ENCODE results near the gene NOP53. TPM values are rescaled to one million over a fixed set of nuclear protein-coding genes. Genes with fewer than 3 reads are reported as not detected.
"Not testable (repeated sequence)": the region's sequence is repeated elsewhere in the genome, so short reads cannot be mapped to it uniquely, and the experiment has no call there.

The NOP53 gene
- total RNA-seq, 2 donors from 2014 or later, result 143 to 243 TPM

- peaks cover 14% of the 10 kb centered on the region for H3K36me3 ChIP-seq
- peak overlapping the region; percentile 32 to 88 for H3K27ac ChIP-seq
- peak overlapping the region in 1 of 2 donors; percentile 32 for H3K4me3 ChIP-seq
- H3K27me3 ChIP-seq, result no peaks in the 10 kb centered on the region
- TF ChIP-seq CTCF (IDR thresholded peaks at IDR 0.05), result no peak
- DNase-seq (ENCODE audit: low spot score), result no peak
- peaks cover 0 to 74% of the 10 kb centered on the region in 2 donors for H3K4me1 ChIP-seq
- H3K9me3 ChIP-seq, result peaks cover 0 to 6% of the 10 kb centered on the region in 2 donors
These were observed 28.9 kb upstream of the NOP53 start for GRCh38 chr19:47716270-47716937.

- H3K27me3 ChIP-seq; DNase-seq (ENCODE audit: low spot score); H3K9me3 ChIP-seq: not testable (repeated sequence)
- Histone ChIP-seq H3K4me3 (peak overlapping the region; percentile 9 to 37), H3K36me3 (peaks cover 14% of the 10 kb centered on the region), H3K4me1 (peaks cover 0 to 76% of the 10 kb centered on the region in 2 donors), H3K27ac (peak overlapping the region; percentile 84 to 88)
These were observed 26.8 kb upstream of the NOP53 start for GRCh38 chr19:47718415-47719046.

GRCh38 chr19:47719047-47719859, 26.1 kb upstream of the NOP53 start:
- no peak for TF ChIP-seq CTCF (IDR thresholded peaks at IDR 0.05)
- Histone ChIP-seq H3K36me3 (peaks cover 14% of the 10 kb centered on the region), H3K4me1 (peaks cover 0 to 77% of the 10 kb centered on the region in 2 donors), H3K27me3 (no peaks in the 10 kb centered on the region), H3K9me3 (peaks cover 0 to 5% of the 10 kb centered on the region in 2 donors), H3K4me3 (peak overlapping the region; percentile 9 to 37), H3K27ac (peak overlapping the region; percentile 84 to 88)
- peak; percentile 93 for DNase-seq (ENCODE audit: low spot score)

GRCh38 chr19:47720669-47721422, 24.5 kb upstream of the NOP53 start:
- no peak for DNase-seq (ENCODE audit: low spot score)
- Histone ChIP-seq H3K27me3 (no peaks in the 10 kb centered on the region), H3K27ac (peak overlapping the region; percentile 84 to 88), H3K9me3 (no peaks in the 10 kb centered on the region), H3K36me3 (peaks cover 14% of the 10 kb centered on the region), H3K4me3 (no peak overlapping the region), H3K4me1 (peaks cover 0 to 68% of the 10 kb centered on the region in 2 donors)
- TF ChIP-seq CTCF (IDR thresholded peaks at IDR 0.05), result no peak

- Histone ChIP-seq H3K27ac (peak overlapping the region; percentile 70 to 74), H3K9me3 (no peaks in the 10 kb centered on the region), H3K36me3 (peaks cover 20% of the 10 kb centered on the region), H3K4me3 (peak overlapping the region; percentile 20 to 22), H3K4me1 (peaks cover 0 to 56% of the 10 kb centered on the region in 2 donors), H3K27me3 (no peaks in the 10 kb centered on the region)
- TF ChIP-seq CTCF (IDR thresholded peaks at IDR 0.05), result no peak
- DNase-seq (ENCODE audit: low spot score), result peak; percentile 82
These were observed 21.8 kb upstream of the NOP53 start for GRCh38 chr19:47723581-47723940.
